ENCODE measurements around the gene BRAT1.

DNA sequence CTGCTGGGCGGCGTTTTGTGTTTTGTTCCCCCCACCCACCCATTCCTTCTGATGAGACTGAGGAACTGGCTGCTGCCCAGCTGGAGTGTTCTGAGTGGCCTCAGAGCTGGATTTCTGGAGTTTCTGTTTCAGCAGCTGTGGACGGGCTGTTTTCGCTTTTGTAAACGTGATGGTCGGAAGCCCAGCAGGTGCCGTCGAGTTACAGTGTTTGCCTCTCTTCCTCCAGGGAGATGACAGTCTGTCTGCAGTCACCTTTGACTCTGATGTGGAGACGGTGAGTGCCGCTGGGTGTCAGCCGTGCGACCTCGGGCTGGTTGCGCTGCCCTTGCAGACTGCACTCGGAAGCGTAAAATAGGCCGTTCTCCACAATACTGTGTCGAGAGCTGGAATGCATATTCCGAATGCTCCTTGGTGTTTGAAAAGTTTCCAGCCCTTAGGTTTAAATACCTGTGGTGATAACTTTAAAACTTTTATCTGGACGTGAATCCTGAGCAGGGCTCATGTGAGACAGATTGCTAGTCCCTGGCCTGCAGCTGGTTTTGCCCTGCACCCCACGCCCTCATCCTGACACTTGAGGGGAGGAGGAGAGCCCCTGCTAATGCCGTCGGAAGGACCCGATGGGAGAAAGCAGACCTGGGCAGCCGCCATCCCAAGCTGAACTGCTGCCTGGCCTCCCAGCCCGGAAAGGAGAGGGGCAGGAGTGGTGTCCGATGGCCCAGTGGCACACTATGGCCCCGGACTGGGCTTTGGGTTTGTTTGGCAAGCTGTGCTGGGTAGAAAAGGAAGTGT, 11.8 kb upstream of the BRAT1 start:
- TF ChIP-seq, protein P1, sequence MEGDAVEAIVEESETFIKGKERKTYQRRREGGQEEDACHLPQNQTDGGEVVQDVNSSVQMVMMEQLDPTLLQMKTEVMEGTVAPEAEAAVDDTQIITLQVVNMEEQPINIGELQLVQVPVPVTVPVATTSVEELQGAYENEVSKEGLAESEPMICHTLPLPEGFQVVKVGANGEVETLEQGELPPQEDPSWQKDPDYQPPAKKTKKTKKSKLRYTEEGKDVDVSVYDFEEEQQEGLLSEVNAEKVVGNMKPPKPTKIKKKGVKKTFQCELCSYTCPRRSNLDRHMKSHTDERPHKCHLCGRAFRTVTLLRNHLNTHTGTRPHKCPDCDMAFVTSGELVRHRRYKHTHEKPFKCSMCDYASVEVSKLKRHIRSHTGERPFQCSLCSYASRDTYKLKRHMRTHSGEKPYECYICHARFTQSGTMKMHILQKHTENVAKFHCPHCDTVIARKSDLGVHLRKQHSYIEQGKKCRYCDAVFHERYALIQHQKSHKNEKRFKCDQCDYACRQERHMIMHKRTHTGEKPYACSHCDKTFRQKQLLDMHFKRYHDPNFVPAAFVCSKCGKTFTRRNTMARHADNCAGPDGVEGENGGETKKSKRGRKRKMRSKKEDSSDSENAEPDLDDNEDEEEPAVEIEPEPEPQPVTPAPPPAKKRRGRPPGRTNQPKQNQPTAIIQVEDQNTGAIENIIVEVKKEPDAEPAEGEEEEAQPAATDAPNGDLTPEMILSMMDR (IDR thresholded peaks at IDR 0.05) = no peak
- no peak for TF ChIP-seq EZH2 (IDR thresholded peaks at IDR 0.05; ENCODE audit: borderline replicate concordance, insufficient read depth, low read depth, low read length, poor library complexity, severe bottlenecking)

Measured in B cell (primary cell).